GM21717 (cell line): ENCODE data around the gene EXOSC1.
A peak's percentile ranks its signal among the peaks of the same experiment; 100 is the strongest.
"Not testable (repeated sequence)": the region's sequence is repeated elsewhere in the genome, so short reads cannot be mapped to it uniquely, and the experiment has no call there.

Experiments
- ATAC-seq: cut with Tn5 transposase; IDR thresholded peaks from one replicate; pipeline ENCODE4 v1.9.1; 2021; ENCODE audit warnings: mild to moderate bottlenecking, moderate library complexity; ENCODE audit not compliant: unreplicated experiment

The EXOSC1 gene

DNA sequence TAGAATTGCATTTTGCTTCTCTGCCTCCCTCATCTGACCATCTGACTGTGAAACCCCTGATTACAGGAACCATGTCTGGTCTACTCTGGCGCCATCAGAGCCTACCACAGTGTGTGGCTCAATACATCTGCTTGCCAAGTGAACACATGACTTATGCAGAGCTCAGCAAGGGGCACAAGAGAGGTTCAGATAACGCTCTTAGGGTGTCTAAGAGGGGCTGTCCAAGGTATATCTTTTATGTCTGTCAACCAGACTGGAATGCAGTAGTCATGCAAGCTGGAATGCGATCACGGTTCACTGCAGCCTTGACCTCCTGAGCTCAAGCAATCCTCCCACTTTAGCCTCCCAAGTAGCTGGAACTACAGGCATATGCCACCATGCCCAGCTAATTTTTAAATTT lies 34.4 kb downstream of the EXOSC1 start:
- no peak for ATAC-seq

DNA sequence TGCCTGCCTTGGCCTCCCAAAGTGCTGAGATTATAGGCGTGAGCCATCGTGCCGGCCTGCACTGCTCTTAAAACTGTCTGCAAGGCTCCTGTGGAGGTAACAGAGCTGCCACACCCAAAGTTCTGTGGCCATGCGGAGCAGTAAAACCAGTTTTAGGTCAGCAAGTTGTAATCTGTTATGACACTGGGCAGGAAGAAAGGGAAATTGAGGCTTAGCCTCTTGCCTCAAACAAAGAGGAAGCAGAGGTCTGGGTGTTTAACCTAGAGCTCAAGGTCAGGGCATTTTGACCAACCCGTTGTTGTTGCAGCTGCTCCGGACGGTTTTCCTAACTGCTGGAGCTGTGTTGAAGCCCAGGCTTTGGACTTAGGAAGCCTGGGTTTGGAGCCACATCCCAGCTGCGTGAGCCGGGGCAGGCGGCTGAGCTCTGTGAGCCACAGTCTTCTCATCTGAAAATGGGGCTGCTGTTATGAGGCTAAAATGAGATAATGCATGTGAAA lies 37.3 kb downstream of the EXOSC1 start:
- no peak for ATAC-seq

DNA sequence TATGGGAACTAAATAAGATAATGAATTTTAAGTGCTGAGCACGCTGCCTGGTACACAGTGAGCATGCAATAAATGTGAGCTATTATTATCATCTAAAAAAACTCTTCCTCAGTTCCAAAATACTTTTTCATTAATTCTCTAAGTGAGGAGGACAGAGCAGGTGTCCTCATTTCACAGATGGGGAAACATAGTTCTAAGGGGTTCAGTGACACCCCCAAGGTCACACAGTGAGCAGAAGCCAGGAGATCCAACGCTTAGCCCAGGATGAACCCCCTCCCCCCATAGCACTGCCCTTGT lies 37.9 kb downstream of the EXOSC1 start:
- ATAC-seq, result no peak

DNA sequence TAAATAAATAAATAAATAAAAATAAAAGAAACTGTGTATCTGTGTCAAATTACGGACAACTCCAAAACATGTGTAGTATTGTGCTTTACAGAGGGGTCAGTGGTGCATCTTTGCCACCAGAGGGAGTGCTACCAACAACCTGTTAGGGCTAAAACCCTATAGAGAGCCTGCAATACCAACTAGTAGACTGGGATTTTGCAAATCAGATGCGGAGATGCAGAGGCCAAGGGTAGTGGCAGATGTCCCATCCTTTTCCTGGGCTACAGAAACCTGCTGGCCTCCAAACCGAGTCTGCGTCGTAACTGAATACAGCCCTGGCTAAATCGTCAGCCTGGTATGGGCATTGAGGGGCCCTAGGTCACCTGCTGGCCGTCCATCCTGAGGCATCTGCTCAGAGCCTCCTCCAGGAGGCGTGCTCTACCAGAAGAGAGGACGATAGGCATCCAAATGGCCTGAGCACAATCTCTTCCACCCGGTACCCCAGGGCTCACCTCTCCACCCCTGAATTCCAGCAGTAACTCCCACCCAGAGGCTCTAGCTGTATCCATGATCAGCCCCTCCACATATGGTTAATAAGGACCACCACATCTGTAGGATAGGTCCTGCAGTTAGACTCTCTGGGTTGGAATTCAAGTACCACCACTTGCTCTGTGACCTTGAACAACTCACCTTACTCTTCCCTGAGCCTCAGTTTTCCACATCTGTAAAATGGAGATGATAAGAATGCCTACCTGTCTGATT lies 38.4 kb downstream of the EXOSC1 start:
- peak; percentile 83 for ATAC-seq

GRCh38 chr10:97406483-97406882 lies 39.3 kb downstream of the EXOSC1 start:
- not testable (repeated sequence) for ATAC-seq

DNA sequence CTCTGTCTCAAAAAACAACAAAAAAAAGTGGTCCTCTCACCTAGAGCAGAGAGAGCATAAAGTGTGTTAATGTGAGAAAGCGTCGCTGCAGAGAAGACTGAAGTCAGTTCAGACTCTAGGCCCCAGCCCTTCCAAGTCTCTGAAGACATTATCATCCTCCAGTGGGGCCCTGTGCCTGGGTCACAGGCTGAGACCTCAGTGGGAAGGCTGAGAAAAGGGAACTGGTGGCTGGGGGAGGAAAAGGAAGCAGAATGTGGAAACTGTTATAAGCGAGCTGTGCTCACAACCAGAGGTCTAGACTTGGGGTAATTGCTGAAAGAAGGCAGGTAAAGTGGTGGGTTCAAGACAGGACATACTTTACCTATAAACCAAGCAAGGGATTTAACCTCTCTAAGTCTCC lies 39.7 kb downstream of the EXOSC1 start:
- ATAC-seq, result no peak

GRCh38 chr10:97404044-97404443 lies 41.8 kb downstream of the EXOSC1 start:
- no peak for ATAC-seq

DNA sequence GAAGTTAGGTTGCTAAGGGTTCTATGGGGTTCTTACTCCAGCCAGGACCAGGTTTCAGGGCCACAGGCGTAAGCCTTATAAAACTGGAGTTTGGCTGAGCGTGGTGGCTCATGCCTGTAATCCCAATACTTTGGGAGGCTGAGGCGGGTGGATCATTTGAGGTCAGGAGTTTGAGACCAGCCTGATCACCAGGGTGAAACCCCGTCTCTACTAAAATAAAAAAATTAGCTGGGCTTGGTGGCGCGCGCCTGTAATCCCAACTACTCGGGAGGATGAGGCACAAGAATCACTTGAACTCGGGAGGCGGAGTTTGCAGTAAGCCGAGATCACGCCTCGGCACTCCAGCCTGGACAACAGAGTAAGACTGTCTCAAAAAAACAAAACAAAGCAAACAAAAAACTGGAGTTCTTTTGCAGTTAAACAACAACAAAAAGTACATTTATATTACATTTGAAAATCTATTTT lies 44.3 kb downstream of the EXOSC1 start:
- no peak for ATAC-seq

GRCh38 chr10:97400665-97401454 lies 44.9 kb downstream of the EXOSC1 start, which contains the start of gene RRP12:
Gene RRP12, minus strand, starts transcription at chr10:97401340. Its CDS starts 109 bp downstream, at chr10:97401231.
- ATAC-seq, result peak; percentile 95

GRCh38 chr10:97399843-97400545 lies 45.8 kb downstream of the EXOSC1 start:
- no peak for ATAC-seq

DNA sequence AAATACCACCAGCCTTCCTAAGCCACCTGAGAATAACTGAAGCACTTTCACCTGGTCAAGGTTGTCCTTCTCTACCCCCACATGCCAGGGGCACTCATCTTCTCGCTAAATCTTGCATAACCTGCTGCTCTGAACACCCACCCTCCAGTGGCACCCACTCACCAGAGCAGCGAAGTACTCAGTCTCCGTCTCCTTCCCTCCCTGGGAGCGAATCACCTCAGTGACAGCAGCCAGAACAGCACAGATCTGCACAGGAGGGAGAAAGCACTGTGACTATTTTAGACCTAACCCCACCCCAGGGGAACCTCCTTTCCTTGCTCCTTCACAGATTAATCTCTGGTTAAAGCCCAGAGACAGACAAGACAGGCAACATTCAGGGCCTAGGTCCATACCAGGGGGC lies 49.8 kb downstream of the EXOSC1 start:
- ATAC-seq, result no peak

GRCh38 chr10:97393034-97393573 lies 52.7 kb downstream of the EXOSC1 start:
- no peak for ATAC-seq

DNA sequence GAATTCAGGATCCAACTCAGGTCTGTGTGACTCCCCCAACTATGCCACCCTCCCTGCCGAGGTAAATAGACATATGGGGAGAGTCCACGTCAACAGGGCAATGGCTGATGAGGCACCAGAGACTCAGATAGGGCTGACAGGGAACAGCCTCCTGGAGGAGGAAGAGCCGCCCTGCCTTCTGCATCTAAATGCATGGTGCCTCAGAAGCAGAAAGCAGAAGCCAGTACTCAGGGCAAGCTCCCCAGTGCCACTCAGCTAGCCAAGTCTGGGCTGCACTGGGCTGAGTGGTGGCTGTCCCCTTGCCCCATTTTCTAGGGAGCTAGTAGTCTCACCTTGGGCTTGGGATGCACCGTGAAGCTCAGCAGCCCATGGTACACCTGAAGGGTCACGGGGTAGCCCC lies 55.7 kb downstream of the EXOSC1 start:
- no peak for ATAC-seq

DNA sequence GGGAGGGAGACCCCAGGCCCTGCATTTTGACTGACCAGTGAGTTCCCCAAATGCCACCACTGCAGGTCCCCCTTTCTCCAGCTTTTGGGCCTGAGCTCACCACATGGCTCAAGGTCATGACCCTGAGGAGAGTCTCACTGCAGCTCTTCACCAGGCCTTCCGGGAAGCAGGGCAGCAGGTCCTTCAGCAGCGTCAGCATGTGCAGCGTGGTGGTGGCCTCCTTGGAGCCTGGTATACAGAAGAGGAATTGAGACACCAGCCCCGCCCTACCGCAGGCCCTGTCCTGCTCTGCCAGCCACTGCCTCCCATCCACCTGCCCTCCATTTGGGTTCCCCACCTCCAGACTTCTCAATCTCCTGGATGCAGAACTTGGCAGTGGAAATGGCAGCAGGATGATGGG lies 57.7 kb downstream of the EXOSC1 start:
- ATAC-seq, result no peak
